Stomach smooth muscle (tissue), 2 donors: ENCODE measurements around the gene BYSL.

Experiments used
- H3K27ac ChIP-seq: one replicate; pipeline ENCODE4 v1.7.0; 2013; ENCODE audit warnings: mild to moderate bottlenecking, low read length, inconsistent platforms
- H3K27me3 ChIP-seq, 2 donors: one replicate each; pipeline ENCODE4 v1.7.0; 2013; ENCODE audit warnings: low read length in 2 of 2; ENCODE audit not compliant: insufficient read depth in 2 of 2, control insufficient read depth in 1 of 2
- H3K36me3 ChIP-seq, 2 donors: one replicate each; pipeline ENCODE4 v1.7.0; 2013; ENCODE audit warnings: low read length in 2 of 2; ENCODE audit not compliant: control insufficient read depth in 2 of 2, insufficient read depth in 2 of 2
- H3K4me1 ChIP-seq: one replicate; pipeline ENCODE4 v1.7.0; 2013; ENCODE audit warnings: low read length; ENCODE audit not compliant: control insufficient read depth, insufficient read depth
- H3K4me3 ChIP-seq, 2 donors: one replicate each; pipeline ENCODE4 v1.7.0; 2013; ENCODE audit warnings: low read length in 2 of 2
- H3K9ac ChIP-seq, 2 donors: one replicate each; pipeline ENCODE4 v1.7.0; 2013; ENCODE audit warnings: low read length in 2 of 2, mild to moderate bottlenecking in 1 of 2
- H3K9me3 ChIP-seq, 2 donors: one replicate each; pipeline ENCODE4 v1.7.0; 2013; ENCODE audit warnings: low read length in 2 of 2; ENCODE audit not compliant: control insufficient read depth in 2 of 2
- donor health status: healthy.
- donor health status: Pancreatic carcinoma.

Gene BYSL

DNA sequence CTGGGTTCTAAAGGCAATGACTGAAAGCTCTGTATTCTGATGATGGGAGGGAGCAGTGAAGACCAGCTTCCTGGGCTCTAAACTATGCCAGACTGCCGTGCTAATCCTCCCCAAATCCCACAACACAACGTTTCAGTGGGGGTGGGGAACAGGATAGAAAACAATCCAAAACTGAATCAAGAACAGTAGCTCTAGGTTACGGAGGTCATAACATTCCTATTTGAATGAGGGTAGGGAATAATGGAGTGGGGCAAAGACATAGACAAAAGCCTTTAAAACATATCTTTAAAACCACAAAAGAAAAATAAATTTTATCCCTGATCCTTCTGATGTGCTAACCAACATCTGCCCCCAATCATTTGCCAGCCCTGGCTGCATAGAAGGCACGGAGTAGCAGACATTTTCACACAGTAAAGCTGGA lies 34.0 kb upstream of the BYSL start:
- Histone ChIP-seq H3K9ac (no peak overlapping the region), H3K27me3 (no peaks in the 10 kb centered on the region), H3K4me1 (no peaks in the 10 kb centered on the region), H3K4me3 (no peak overlapping the region), H3K36me3 (no peaks in the 10 kb centered on the region), H3K27ac (no peak overlapping the region), H3K9me3 (no peaks in the 10 kb centered on the region)

- Histone ChIP-seq H3K4me1 (peaks cover 13% of the 10 kb centered on the region), H3K4me3 (no peak overlapping the region), H3K27me3 (no peaks in the 10 kb centered on the region), H3K36me3 (no peaks in the 10 kb centered on the region), H3K27ac (no peak overlapping the region), H3K9me3 (no peaks in the 10 kb centered on the region), H3K9ac (no peak overlapping the region)
These were observed 28.3 kb upstream of the BYSL start for GRCh38 chr6:41892921-41893564.

GRCh38 chr6:41894366-41895299 lies 26.7 kb upstream of the BYSL start:
- no peak overlapping the region for H3K27ac ChIP-seq

DNA sequence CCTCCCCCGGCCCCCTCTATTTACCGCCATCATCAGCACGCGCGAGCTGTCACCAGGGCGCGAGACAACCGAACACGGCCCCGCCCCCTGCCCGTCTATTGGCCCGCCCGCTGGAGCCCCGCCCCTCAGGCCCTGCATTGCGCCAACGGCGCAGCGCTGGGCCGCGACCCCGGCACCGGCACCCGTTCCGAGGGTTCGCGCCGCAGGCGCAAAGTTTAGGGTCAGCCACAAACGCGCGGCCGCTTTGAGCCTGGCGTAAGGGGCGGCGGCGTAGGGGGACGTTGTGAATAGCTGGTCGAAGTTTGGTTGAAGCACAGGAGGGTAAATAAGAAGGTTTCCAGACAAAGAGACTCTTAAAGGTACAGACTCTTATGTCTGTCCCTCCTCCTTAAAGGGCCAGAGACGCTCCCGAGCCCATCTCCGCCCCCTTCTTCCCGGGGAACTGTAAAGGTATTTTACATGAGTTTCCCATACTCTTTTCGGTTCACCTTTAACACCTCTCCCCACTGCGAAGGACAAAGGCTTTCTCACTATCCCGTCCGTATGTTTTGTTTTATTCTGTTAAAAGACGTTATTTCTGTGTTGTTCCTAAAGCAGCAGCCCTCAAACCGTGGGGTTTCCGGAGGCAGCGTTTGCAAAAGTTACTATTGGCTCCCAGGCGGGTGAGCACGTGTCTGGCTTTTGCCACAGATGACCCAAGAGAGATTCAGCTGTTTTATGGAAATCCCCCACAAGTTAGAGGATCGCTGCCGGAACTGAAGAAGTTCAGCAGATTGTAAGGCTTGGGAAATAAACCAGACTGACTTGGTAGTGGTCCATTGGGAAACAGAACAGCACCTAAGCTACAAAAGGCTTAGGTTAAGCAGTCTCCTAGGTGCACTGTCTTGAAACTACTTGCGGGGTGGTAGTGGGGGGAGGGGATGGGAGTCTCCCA lies 25.7 kb upstream of the BYSL start, which contains the start of gene USP49:
Gene USP49 (minus strand): TSS at position 76 of the 934 bp plus-strand sequence. CDS start 88,392 bp downstream, outside the sequence.
- peak within 1 kb of the TSS; percentile 59 to 85 for H3K4me3 ChIP-seq
- H3K4me1 ChIP-seq: peaks cover 13% of the 10 kb centered on the region
- no peaks in the 10 kb centered on the region for H3K36me3 ChIP-seq
- no peaks in the 10 kb centered on the region for H3K27me3 ChIP-seq
- H3K9me3 ChIP-seq: no peaks in the 10 kb centered on the region
- H3K9ac ChIP-seq: peak within 1 kb of the TSS; percentile 59 to 79
- H3K27ac ChIP-seq: peak within 1 kb of the TSS; percentile 67

More at GRCh38 chr6:41894366-41895299, 26.7 kb upstream of the BYSL start:
- Histone ChIP-seq H3K36me3 (no peaks in the 10 kb centered on the region), H3K27me3 (no peaks in the 10 kb centered on the region), H3K4me1 (peaks cover 13% of the 10 kb centered on the region), H3K9me3 (no peaks in the 10 kb centered on the region), H3K9ac (peak overlapping the region; percentile 52 to 60), H3K4me3 (peak overlapping the region; percentile 59 to 85)

GRCh38 chr6:41896281-41896680 lies 25.0 kb upstream of the BYSL start:
- H3K4me3 ChIP-seq: peak overlapping the region; percentile 59 to 85
- no peaks in the 10 kb centered on the region for H3K27me3 ChIP-seq
- no peaks in the 10 kb centered on the region for H3K36me3 ChIP-seq
- peaks cover 13% of the 10 kb centered on the region for H3K4me1 ChIP-seq
- peak overlapping the region in 1 of 2 donors; percentile 59 for H3K9ac ChIP-seq
- H3K9me3 ChIP-seq: no peaks in the 10 kb centered on the region
- no peak overlapping the region for H3K27ac ChIP-seq

- Histone ChIP-seq H3K4me1 (peaks cover 5% of the 10 kb centered on the region), H3K27me3 (no peaks in the 10 kb centered on the region), H3K4me3 (no peak overlapping the region), H3K9me3 (no peaks in the 10 kb centered on the region), H3K36me3 (peaks cover 10 to 15% of the 10 kb centered on the region in 2 donors), H3K9ac (no peak overlapping the region), H3K27ac (no peak overlapping the region)
These were observed 20.4 kb upstream of the BYSL start for GRCh38 chr6:41900861-41901260.

- Histone ChIP-seq H3K4me3 (no peak overlapping the region), H3K27ac (no peak overlapping the region), H3K36me3 (peaks cover 20 to 26% of the 10 kb centered on the region in 2 donors), H3K9me3 (no peaks in the 10 kb centered on the region), H3K4me1 (no peaks in the 10 kb centered on the region), H3K9ac (no peak overlapping the region), H3K27me3 (no peaks in the 10 kb centered on the region)
These were observed 19.3 kb upstream of the BYSL start for GRCh38 chr6:41901882-41902519.

DNA sequence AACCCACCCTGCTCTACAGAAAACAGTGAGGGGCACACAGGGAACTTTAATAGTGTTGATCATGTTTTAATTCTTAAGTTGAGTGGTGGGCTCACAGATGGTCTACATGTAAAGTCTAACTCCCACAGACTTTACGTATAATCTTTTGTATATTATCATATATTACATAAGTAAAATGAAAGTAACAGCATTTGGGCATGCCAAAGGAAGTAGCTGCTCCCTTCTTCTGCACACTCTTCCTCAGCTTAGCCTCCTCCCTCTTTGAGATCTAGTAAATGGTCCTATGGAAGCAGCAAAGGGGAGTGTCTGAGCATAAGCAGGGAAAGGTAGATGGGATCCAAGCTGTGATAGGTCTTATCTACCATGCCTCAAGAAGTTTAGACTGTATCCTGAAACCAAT lies 11.6 kb upstream of the BYSL start:
- no peak overlapping the region for H3K27ac ChIP-seq
- no peaks in the 10 kb centered on the region for H3K9me3 ChIP-seq
- H3K4me1 ChIP-seq: no peaks in the 10 kb centered on the region
- no peaks in the 10 kb centered on the region for H3K27me3 ChIP-seq
- no peak overlapping the region for H3K9ac ChIP-seq
- peaks cover 30 to 47% of the 10 kb centered on the region in 2 donors for H3K36me3 ChIP-seq
- no peak overlapping the region for H3K4me3 ChIP-seq

- no peaks in the 10 kb centered on the region for H3K4me1 ChIP-seq
- no peak overlapping the region for H3K4me3 ChIP-seq
- no peaks in the 10 kb centered on the region for H3K9me3 ChIP-seq
- H3K27me3 ChIP-seq: no peaks in the 10 kb centered on the region
- H3K9ac ChIP-seq: no peak overlapping the region
- no peak overlapping the region for H3K27ac ChIP-seq
- H3K36me3 ChIP-seq: peaks cover 13 to 27% of the 10 kb centered on the region in 2 donors
These were observed 7.0 kb upstream of the BYSL start for GRCh38 chr6:41914343-41914742.
